GM12872 (cell line): Measurements from ENCODE around the gene BCLAF1.

Experiments used
- CTCF ChIP-seq: IDR thresholded peaks from 3 replicates; pipeline ENCODE4 v1.5.1; 2011; ENCODE audit warnings: low read depth, mild to moderate bottlenecking, low read length, moderate library complexity; ENCODE audit not compliant: insufficient read depth

BCLAF1 gene

GRCh38 chr6:136289579-136290409, at the start of gene BCLAF1:
Gene BCLAF1 (minus strand): TSS chr6:136289846. CDS start chr6:136279866, 9,980 bp downstream.
- TF ChIP-seq CTCF = no peak

GRCh38 chr6:136338486-136338885, 48.8 kb upstream of the BCLAF1 start:
- TF ChIP-seq CTCF = no peak

- no peak for TF ChIP-seq CTCF
Observed at GRCh38 chr6:136337606-136338005, 48.0 kb upstream of the BCLAF1 start.

- TF ChIP-seq CTCF = no peak
Observed at GRCh38 chr6:136337121-136337520, 47.5 kb upstream of the BCLAF1 start.

- no peak for TF ChIP-seq CTCF
Observed at GRCh38 chr6:136335736-136336363, 46.2 kb upstream of the BCLAF1 start.

- TF ChIP-seq CTCF = peak; percentile 31; the same call in 1 of the 3 replicates
Observed at GRCh38 chr6:136334853-136335252, 45.2 kb upstream of the BCLAF1 start.

GRCh38 chr6:136334465-136334846, 44.8 kb upstream of the BCLAF1 start:
- no peak for TF ChIP-seq CTCF
